Large intestine (tissue), 3 donors: ENCODE results near the gene SMG7. TPM values are rescaled to one million over a fixed set of nuclear protein-coding genes. Genes with fewer than 3 reads are reported as not detected.
A peak's percentile ranks its signal among the peaks of the same experiment; 100 is the strongest.

Experiments used
- DNase-seq, 2 donors: peaks; one replicate each; pipeline versions ENCODE4 v3.0.0 to v3.0.0-alpha.2; 2013
- H3K27ac ChIP-seq: one replicate; pipeline ENCODE4 v1.5.1; 2013; ENCODE audit warnings: low read length
- H3K27me3 ChIP-seq: 2 replicates; pipeline ENCODE4 v1.6.1; 2013; ENCODE audit warnings: low read length; ENCODE audit not compliant: control insufficient read depth, insufficient read depth
- H3K36me3 ChIP-seq: 2 replicates; pipeline ENCODE4 v1.6.1; 2013; ENCODE audit warnings: low read length; ENCODE audit not compliant: control insufficient read depth, insufficient read depth
- H3K4me1 ChIP-seq: one replicate; pipeline ENCODE4 v1.6.1; 2013; ENCODE audit warnings: low read length; ENCODE audit not compliant: control insufficient read depth, insufficient read depth
- H3K4me3 ChIP-seq: one replicate; pipeline ENCODE4 v1.5.1; 2013; ENCODE audit warnings: low read length
- H3K9me3 ChIP-seq: one replicate; pipeline ENCODE4 v1.6.1; 2013; ENCODE audit warnings: mild to moderate bottlenecking, low read depth, low read length, moderate library complexity; ENCODE audit not compliant: control insufficient read depth
- WGBS: methylation state at CpG from one replicate; pipeline ENCODE4 v1.1.5; 2013; ENCODE audit warnings: low lambda C conversion rate; ENCODE audit not compliant: insufficient coverage; 5-methylcytosine and 5-hydroxymethylcytosine counted together
- polyA plus RNA-seq: library from polyadenylated mRNA; unstranded; fragments of 120-200 nt; gene quantifications from one replicate; pipeline ENCODE4 v1.2.1, GENCODE V29; 2013

SMG7 gene
- polyA plus RNA-seq, 1 donor, result 48.0 TPM

- H3K4me1 ChIP-seq, result peaks cover 2% of the 10 kb centered on the region
- no peaks in the 10 kb centered on the region for H3K9me3 ChIP-seq
- no peak overlapping the region for H3K27ac ChIP-seq
- DNase-seq, result no peak
- H3K4me3 ChIP-seq, result no peak overlapping the region
- H3K27me3 ChIP-seq, result no peaks in the 10 kb centered on the region
- no peaks in the 10 kb centered on the region for H3K36me3 ChIP-seq
- no CpG with 5 or more reads among the region's 2 CpGs for WGBS
Measured at GRCh38 chr1:183466781-183467180, 5.5 kb upstream of the SMG7 start.

GRCh38 chr1:183467687-183468086 is 4.6 kb upstream of the SMG7 start:
- DNase-seq, result peak in 1 of 2 donors; percentile 67
- no peaks in the 10 kb centered on the region for H3K36me3 ChIP-seq
- WGBS, result no CpG with 5 or more reads among the region's 1 CpG

GRCh38 chr1:183470147-183470960 is 1.9 kb upstream of the SMG7 start:
- H3K27ac ChIP-seq, result peak overlapping the region; percentile 97
- no peaks in the 10 kb centered on the region for H3K27me3 ChIP-seq
- WGBS, result 5% methylated on average over 5 of the region's 26 CpGs
- H3K4me3 ChIP-seq, result peak overlapping the region; percentile 97
- no peaks in the 10 kb centered on the region for H3K36me3 ChIP-seq
- H3K9me3 ChIP-seq, result no peaks in the 10 kb centered on the region
- peak; percentile 94 to 97 for DNase-seq
- H3K4me1 ChIP-seq, result peaks cover 9% of the 10 kb centered on the region

More at GRCh38 chr1:183467687-183468086, 4.6 kb upstream of the SMG7 start:
- no peaks in the 10 kb centered on the region for H3K27me3 ChIP-seq
- H3K4me3 ChIP-seq, result no peak overlapping the region
- no peaks in the 10 kb centered on the region for H3K9me3 ChIP-seq
- H3K27ac ChIP-seq, result peak overlapping the region; percentile 34
- peaks cover 2% of the 10 kb centered on the region for H3K4me1 ChIP-seq

GRCh38 chr1:183470961-183471742 is 1.1 kb upstream of the SMG7 start:
- Histone ChIP-seq H3K9me3 (no peaks in the 10 kb centered on the region), H3K4me3 (peak overlapping the region; percentile 97), H3K4me1 (peaks cover 9% of the 10 kb centered on the region), H3K36me3 (no peaks in the 10 kb centered on the region), H3K27ac (peak overlapping the region; percentile 97), H3K27me3 (no peaks in the 10 kb centered on the region)
- peak; percentile 61 to 86 for DNase-seq
- no CpG with 5 or more reads among the region's 47 CpGs for WGBS

- peak overlapping the region; percentile 97 for H3K4me3 ChIP-seq
- H3K4me1 ChIP-seq, result peaks cover 9% of the 10 kb centered on the region
- WGBS, result 10% methylated on average over 2 of the region's 42 CpGs
- H3K36me3 ChIP-seq, result no peaks in the 10 kb centered on the region
- DNase-seq, result peak; percentile 93 to 98
- no peaks in the 10 kb centered on the region for H3K9me3 ChIP-seq
- no peaks in the 10 kb centered on the region for H3K27me3 ChIP-seq
- H3K27ac ChIP-seq, result peak overlapping the region; percentile 97
Measured at GRCh38 chr1:183471743-183472487, 384 bp upstream of the SMG7 start.

- no peaks in the 10 kb centered on the region for H3K27me3 ChIP-seq
- WGBS, result 17% methylated on average over 7 of the region's 9 CpGs
- H3K27ac ChIP-seq, result peak overlapping the region; percentile 91
- DNase-seq, result no peak
- H3K9me3 ChIP-seq, result no peaks in the 10 kb centered on the region
- peaks cover 6% of the 10 kb centered on the region for H3K4me1 ChIP-seq
- H3K36me3 ChIP-seq, result peaks cover 2% of the 10 kb centered on the region
- H3K4me3 ChIP-seq, result peak overlapping the region; percentile 97
Measured at GRCh38 chr1:183473217-183473536, 878 bp downstream of the SMG7 start.

GRCh38 chr1:183476081-183476480 is 3.8 kb downstream of the SMG7 start:
- peaks cover 6% of the 10 kb centered on the region for H3K4me1 ChIP-seq
- H3K27ac ChIP-seq, result no peak overlapping the region
- H3K9me3 ChIP-seq, result no peaks in the 10 kb centered on the region
- no CpG with 5 or more reads among the region's 3 CpGs for WGBS
- H3K36me3 ChIP-seq, result peaks cover 2% of the 10 kb centered on the region
- no peak for DNase-seq
- H3K27me3 ChIP-seq, result no peaks in the 10 kb centered on the region
- H3K4me3 ChIP-seq, result no peak overlapping the region

GRCh38 chr1:183477986-183478781 is 5.9 kb downstream of the SMG7 start:
- peaks cover 2% of the 10 kb centered on the region for H3K36me3 ChIP-seq
- peaks cover 6% of the 10 kb centered on the region for H3K4me1 ChIP-seq
- no peak overlapping the region for H3K4me3 ChIP-seq
- no peak for DNase-seq
- no peaks in the 10 kb centered on the region for H3K27me3 ChIP-seq
- no peak overlapping the region for H3K27ac ChIP-seq
- WGBS, result 87% methylated on average over 3 of the region's 3 CpGs
- no peaks in the 10 kb centered on the region for H3K9me3 ChIP-seq

GRCh38 chr1:183480971-183481441 is 8.7 kb downstream of the SMG7 start:
- no peak overlapping the region for H3K4me3 ChIP-seq
- no peaks in the 10 kb centered on the region for H3K4me1 ChIP-seq
- no peak overlapping the region for H3K27ac ChIP-seq
- DNase-seq, result no peak
- H3K9me3 ChIP-seq, result no peaks in the 10 kb centered on the region
- H3K36me3 ChIP-seq, result peaks cover 2% of the 10 kb centered on the region
- no peaks in the 10 kb centered on the region for H3K27me3 ChIP-seq
- WGBS, result 80% methylated on average over 1 of the region's 1 CpG
